Limb (tissue), 2 donors: ENCODE measurements around the gene PTPRZ1.

Experiments used
- DNase-seq, 2 donors: peaks; one replicate each; pipeline ENCODE4 v3.0.0-alpha.2; 2016; ENCODE audit errors: extremely low spot score in 2 of 2

PTPRZ1 gene

DNA sequence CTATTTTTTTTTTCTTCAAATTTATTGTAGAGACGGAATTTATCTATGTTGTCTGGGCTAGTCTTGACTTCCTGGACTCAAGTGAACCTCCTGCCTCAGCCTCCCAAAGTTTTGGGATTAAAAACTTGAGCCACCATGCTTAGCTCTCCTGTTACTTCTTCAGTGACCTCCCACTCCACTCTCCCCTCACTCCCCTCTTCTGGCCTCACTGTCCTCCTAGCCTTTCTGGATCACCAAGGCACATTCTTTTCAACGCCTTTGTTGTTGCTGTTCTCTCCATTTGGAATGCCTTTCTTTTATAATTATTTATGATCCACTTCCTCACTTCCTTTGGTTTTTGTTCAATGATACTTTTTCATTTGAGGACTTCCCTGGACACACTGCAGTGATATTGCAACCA is 17.9 kb downstream of the PTPRZ1 start:
- DNase-seq: no peak

DNA sequence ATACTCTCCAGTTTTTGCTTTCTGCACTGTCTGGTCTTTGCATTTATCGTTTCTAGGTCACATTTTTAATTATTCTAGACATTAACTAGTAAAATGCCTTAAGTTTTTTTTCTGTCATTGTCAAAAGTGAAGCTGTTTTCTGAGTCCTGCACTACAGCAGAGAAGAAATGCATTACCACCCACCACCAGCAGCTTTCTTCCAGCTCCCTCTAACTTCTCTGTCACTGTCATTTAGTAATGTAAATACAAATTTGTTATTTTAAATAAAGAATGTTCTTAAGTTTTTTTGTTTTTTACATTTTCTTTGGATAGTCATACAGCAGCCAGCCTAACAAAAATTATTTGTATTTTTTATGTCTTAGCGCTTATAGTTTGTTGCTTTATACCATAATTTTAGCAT is 18.8 kb downstream of the PTPRZ1 start:
- DNase-seq: no peak

DNA sequence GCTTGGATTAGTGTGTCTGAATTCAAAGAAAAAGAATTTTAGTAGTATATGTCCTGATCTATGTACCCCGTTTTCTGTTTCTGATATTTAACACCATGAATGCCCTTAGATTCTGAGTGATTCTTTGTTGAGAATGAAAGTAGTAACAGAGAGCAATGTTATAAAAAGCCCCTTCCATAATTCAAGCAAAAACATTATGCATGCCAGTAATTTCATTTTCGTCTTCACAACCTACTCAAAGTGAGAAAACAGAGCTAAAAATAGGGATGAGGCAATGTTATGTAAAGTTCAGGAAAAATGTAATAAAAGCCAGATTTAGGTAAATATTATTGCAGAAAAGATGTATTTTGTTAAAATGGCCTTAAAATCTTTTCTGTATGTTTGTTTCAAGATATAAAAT is 28.1 kb downstream of the PTPRZ1 start:
- DNase-seq: no peak

DNA sequence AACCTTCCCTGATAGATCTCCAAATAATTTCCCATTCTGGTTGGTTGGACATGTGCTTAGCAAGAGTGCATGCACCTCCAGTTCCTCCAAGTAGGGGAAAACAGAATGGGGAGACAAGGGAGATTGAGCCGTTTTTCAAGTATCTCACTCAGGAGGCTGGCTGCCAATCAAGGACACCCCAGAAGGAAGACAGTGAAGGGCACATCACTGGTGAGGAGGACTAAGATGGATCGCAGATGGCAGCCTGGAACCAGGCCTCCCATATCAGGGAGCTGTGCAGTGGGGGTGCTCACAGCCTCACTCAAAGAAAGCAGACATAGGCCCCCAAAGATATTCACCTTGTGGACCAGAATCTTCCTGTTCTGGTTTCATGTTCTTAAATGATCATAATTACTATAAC is 31.2 kb downstream of the PTPRZ1 start:
- no peak for DNase-seq

DNA sequence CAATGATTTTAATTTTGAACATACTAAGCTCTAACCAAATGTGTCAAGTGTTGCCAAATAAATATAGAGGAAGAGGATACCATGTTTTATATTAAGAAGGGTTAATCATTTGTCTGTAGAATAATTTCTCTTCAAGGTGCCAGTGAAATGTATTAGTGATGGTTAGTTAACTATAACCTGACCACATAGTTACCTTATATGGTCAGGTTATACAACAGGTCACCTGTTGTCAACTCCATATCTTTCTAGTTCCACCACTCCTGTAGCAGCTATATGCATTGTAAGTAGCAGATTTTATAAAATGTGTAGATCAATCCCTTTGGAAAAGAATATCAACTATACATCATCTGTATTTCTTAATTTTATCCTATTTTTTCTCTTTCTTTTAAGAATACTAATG is 35.1 kb downstream of the PTPRZ1 start:
- no peak for DNase-seq

DNA sequence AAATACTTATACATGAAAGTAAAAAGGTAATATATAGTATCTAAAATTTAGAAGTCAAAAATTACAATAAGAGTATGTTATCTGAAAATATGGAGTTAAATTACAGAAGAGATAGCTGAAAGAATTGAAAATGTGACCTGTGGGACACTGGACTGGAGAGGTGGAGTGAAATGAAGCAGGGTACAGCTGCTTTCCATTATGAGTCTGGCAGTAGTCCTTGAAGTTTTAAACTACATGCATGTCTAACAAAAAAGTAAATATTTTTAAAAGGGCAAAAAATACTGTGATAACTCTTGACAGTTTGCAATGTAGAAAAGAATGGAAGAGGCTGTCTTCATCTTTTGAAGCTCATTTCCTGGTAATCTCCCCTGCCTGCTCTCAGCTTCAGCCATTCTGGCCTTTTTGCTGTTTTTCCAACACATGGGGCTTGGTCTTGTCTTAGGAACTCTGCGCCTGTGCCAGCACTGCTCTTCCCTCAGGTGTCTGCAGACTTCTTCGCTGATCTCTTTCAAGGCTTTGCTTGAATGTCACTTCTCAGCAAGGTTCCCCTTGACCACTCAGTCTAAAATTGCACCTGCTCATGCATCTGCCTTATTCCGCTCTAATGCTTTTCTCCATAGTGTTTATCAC is 36.9 kb downstream of the PTPRZ1 start:
- DNase-seq: peak in 1 of 2 donors; percentile 5

DNA sequence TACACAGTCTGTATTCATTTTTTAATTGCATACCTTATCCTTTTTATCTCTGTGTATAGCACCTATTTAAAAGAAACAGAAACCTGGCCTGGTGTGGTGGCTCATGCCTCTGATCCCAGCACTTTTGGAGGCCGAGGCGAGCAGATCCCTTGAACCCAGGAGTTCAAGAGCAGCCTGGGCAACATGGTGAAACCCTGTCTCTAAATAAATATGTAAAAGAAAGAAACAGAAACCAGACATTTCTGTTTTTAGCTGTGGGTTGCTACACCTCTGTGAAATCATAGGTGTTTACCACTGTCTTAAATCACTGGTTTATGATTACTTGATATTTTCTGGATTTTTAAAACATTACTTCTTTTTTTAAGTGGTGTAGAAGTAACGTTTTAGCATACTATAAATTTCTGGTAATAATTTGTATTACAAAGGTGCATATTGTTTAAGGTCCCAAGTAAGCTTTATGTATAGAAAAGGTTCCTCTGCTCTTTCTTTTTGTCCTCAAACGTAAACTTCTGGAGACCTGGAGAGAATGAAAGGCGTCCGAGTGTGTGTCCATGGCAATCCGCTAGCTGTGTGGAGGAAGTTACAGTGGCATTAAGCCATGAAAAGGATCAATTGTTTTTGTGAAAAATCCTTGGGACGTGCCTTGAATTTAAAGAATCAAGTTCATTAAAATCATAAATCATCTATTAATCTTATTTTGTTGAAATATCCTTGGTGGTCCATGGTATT is 41.1 kb downstream of the PTPRZ1 start:
- DNase-seq: no peak

DNA sequence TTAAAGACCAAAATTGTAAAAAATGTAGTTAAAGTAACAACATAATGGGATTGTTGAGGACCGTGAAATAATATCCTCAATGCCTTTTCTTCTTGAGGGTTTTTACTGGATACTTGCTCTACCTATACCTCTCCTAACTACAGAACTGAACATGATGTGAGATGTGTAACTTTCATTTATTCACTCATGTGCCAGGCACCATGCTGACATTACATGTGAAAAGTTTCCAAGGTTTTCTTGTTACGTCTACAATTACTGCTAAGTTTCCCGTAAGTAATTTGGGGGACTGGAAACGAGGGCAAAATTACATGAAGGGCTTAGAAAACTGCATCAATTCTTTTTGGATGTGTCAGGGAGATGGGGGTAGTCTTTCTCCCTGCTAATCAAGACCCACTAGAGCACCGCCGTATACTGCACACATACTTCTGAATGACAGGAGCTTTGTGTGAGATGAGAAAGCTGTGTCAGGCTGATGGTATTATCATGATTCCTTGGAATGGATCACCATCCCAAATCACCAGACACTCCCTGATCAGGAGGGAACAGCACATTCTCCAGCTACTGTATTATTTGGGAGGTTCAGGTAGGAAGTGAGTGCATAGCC is 41.8 kb downstream of the PTPRZ1 start:
- DNase-seq: no peak

DNA sequence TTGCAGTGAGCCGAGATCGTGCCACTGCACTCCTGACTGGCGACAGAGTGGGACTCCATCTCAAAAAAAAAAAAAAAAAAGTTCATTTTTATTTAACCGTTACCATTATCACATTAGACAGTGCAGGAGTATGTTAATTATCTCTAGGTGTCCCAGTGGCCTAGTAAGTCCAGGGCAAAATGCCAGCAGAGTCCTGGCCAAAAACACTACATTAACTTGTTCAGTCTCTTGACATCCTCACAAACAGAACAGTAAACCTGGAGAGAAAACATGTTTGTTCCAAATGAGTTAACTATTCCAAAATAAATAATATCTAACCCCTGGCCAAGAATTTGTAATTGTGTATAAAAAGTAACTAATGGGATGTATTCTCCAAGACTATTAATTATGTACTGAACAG is 43.2 kb downstream of the PTPRZ1 start:
- DNase-seq: no peak

DNA sequence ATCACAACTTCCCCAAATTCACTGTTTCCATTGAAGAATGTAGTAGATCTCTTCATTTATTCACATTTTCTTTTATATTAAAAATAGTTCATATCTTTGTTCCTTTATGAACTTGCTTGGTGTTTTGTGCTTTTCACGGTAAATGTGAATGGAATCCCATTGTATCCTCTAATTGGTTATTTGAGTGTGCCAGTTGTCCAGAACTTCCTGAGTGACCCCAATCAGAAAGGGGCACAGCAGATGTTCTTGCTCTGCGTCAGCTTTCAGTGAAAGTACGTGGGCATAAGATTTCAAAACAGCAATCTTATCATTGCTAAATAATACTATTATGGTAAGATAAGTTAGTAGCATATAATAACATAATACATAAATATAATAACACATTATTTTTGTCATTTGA is 47.0 kb downstream of the PTPRZ1 start:
- no peak for DNase-seq

DNA sequence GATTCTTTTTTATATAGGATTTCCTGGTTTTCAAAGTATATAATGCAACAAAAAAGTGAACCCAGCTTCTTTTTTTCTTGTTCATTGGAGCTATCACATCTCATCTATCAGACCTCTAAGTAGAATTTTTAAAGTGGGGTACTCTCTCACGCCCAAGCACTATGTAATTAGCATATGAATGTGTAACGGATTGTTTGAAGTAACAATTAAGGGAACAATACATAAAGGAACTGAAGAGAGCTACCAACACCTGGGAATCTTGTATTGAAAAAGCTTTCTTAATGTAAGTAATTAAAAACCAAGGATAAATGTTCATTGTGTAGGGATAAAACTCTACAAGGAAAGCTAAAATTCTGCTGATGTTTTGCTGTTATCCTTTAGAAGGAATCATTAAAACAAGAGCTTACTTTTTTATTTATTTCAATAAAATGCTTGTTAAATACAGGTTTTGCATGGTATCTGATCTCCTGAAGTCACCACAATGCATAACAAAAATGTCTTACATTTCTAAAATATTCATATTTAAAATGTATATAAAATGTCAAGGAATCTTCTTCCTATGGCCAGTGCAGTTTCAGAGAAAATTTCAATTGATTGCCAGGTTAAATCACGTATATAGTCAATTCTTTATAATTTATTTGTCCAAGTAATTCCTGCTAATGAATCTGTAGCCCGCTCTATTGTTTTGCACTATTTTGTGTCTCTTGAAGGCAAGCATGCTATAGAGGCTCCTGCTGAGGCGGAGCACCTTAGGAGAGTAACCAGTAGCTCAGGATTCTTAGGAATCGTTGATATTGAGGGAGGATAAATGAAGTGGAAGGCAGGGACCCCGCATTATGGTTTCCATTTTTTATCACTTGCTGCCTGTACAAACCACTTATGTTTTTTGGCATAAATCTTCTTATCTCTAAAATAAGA is 51.6 kb downstream of the PTPRZ1 start:
- DNase-seq: no peak

DNA sequence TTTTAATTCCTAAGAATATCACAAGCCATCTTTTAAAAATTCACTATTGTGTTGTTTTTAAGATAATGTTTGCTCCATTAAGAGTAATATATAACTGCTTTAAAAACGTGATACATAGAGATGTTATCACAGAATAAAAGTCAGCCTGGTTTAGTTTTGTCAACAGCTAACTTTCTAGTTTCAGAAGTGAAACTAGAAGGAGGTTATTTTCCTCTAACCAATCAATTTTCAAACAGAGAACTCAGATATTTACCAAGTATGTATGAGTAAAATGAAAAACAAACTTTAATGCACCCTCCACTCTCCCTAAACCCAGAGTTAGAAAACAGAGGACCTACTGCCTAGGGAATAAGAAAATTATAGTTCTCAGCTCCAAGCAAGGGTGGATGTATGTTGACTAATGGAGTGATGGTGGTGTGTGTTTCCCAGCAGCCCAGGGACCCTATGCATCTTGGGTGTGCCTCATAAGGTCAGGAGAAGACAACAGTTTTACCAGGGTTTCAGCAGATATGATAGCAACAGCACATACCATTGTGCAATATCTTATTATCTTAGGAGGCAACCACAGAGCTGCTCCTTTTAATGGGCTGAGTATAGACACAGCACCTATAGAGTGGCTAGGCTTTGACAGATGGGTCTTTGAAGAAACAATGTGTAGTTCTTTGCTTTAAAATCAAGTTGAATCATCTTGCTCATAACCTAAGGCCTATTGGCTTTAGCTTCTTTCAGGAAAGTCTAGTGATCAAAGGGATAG is 58.4 kb downstream of the PTPRZ1 start:
- DNase-seq: no peak

DNA sequence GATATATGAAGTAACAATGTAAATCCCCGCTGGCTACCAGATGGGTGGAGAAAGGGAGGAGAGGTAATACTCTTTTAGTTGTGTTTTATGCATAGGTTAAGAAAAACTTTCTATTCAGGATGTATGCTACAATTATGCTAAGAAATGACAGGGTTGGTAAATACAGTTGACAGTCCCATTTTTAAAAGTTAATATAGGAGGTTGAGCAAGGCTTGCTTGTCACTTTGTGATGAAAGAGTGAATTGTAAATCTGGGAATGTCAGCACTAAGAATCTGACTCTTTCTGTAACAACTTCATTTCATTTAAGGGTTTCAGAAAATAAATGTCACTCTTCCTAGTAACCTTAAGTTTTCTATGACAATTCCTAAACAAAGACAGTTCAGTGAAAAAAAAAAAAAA is 59.8 kb downstream of the PTPRZ1 start:
- DNase-seq: no peak

DNA sequence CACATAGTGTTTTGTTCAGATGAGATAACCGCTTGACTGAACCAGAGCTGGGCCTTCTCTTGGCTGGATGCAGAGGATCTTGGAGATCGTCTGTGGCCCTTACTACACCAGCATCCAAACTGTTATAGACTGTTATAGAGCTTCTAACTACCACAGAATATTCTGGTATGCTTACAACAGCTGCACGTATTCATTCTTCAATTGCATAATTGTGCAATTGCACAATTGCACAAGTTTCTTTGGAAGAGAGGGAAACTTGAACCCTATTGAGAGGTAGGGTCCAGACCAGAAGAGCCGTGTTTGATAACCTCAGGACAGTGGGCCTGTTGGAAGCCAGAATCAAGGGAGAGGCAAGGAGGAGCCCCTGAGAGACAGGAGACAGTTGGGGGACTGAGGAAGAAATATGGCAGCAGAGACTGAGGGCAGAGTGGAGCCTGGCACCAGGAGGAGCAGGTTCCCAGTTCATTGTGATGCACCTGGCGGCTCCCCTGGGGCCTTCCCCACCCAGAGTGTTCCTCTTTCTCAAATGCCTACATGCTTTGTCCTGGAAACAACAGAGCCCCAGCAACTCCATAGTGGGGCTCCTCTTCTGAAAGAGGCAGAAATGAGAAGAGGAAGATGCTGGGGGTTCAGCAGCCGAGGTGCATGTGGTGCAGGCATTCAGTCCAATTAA is 64.1 kb downstream of the PTPRZ1 start:
- no peak for DNase-seq

DNA sequence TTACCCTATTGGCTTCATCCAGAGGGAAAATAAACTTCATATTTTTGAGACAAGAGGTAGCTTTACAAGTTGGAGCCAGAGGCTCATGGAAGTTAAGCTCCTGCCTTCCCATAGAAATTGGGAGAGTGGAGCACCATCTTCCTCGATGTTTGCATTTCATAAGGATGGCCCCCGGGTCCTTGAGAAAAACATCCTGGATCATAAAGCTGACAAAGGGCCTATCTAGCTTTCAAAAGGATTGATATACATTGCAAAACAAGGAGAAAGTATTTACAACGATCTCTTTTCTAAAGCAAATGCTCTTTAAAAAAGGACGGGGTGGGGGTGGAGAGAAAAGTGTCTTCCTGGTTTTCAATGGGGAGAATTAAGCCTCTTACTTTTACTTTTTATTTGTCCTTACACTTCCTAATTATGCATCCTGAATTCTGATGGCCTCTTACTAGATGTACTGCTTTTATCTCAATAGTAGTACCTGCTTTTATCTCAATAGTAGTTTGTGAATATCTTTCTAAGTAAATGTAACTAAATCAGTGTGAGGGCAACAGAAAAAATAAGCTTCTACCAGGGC is 65.6 kb downstream of the PTPRZ1 start:
- no peak for DNase-seq

DNA sequence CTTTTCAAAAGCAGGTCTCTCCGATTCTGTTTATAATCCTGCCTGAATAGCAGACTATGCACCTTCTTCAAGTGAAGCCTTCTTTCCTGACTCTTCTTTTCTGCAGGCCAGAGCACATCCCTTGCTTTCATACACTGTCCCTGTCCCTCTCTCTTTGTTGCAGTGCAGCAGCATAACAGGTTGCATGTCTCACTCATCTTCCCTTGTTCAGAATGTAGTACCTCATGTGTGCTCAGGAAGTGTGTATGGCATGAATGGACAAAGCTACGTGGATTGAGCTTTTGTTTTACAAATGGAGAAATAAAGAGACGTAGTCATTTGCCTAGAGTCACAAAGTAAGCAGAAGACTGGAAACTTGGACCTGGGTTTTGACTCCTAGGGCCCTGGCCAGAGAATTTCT is 68.0 kb downstream of the PTPRZ1 start:
- DNase-seq: no peak

DNA sequence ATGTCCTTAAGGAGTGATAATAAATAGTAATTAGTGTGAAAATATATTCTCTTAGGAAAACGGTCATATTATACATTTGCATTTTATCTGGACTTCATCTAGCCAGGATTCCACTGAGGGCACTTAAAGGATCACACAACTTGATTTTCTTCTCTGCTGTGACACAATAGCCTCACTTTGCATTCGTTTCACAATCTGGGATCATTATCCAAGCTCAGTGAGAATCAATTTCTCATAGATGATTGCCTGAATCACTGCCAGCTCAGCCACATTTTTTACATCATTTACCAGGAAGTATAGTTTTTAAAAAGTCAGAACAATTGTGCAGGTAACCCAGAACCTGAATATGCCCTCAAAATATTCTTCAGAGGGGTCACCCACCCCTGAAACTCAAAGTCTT is 68.9 kb downstream of the PTPRZ1 start:
- DNase-seq: no peak

DNA sequence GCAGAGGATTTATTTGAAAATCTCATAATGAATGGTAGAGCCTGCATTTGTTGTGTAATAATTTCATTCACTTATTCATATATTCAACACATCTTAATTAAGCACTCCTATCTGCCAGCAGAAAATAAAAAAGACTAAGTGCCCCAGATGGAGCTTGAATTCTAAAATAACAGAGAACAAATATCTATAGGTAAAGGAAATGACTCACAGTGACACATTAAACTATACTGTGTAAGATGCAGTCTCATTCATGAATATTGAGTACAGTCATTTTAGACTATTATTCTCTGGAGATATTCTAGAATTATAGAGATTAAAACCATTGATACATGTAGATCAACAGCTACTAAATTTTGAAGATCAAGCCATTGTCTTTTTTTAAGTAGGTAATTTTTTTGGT is 72.1 kb downstream of the PTPRZ1 start:
- no peak for DNase-seq

DNA sequence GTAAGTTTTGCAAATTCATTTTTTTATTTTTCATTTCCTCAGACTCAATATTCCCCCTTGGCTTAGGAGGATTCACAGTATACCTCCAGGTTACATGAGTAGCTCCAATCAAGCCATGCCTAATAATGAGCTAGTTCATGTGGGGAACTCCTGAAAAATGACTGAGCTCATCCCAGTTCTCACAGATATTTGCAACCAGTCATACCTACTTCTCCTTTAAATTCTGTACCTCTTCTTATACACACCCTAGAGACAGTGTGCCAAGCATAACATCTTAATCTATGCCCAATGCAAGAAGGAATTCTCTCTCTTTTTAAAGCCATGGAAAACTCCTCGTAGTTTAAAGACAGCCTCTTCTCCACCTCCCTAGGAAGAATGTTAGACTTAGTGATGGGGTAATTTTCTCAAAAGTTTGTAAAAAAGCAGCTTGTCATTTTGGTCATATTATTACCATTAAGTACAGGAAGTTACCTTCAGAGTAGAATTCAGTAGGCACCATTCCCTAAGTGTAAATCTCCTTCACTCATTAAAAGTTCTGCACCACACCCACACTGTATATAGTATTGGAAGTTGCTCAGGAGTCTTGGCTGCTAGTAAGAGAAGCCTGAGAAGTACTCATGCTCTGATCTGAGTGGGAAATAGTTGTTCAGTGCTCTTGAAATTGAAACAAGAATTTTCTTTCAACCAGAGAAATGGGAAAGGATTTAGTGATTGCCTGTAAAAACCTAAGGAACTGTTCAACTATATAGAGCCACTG is 72.7 kb downstream of the PTPRZ1 start:
- no peak for DNase-seq

DNA sequence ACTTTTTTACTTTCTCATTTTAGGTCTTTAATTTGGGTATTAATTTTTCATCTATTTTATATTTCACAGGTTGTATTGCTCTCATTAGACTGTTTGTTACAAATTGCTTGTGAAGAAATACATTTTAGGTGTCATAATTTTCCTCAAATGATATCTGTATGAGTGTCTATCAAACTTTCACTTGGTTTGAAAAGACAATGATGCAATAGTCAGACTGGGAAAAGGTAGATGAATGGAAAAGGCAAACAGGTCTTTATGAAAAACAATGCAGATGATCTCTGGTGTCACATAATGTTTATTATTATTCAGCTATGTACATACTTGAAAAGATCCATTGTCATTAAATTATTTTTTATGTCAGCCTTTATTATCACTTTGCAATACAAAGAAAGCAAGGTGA is 80.2 kb downstream of the PTPRZ1 start:
- DNase-seq: no peak
